Measurements from ENCODE around the gene MOB2. TPM values are rescaled to one million over a fixed set of nuclear protein-coding genes. Genes with fewer than 3 reads are reported as not detected.

The MOB2 gene
- total and polyA plus RNA-seq, 7 experiments from 2014 or later, result 37.6 to 59.8 (median 51.2) TPM

DNA sequence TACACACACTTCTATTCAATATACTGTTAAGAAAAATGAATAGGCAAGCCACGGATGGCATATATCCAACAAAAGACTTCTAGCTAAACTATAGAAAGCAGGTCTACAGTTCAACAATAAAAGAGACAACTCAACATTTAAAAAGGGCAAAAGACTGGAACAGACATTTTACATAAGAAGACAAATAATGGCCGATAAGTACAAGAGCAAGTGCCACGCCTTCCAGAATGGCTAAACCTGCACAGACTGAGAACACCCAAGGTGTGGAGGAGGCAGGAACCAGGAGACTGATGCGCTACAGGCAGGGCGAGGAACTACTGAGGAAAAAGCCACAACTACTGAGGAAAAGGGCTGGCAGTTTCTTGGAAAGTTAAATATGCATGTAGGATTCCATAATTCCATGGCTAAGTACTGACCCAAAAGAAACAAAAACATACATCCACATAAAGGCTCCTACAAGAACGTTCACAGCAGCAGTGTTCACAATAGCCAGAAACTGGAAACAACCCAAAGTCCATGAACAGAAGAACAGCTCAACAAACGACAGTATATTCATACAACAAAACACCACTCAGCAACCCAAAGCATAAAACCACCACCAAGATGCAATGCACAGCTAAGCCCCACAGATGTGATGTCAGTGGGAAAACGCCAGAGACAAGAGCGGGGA lies 9.6 kb upstream of the MOB2 start:
- peak overlapping the region in 1 of 9 donors; percentile 39 for H3K27ac Mint-ChIP-seq
- CTCF ChIA-PET, result no interaction called here

DNA sequence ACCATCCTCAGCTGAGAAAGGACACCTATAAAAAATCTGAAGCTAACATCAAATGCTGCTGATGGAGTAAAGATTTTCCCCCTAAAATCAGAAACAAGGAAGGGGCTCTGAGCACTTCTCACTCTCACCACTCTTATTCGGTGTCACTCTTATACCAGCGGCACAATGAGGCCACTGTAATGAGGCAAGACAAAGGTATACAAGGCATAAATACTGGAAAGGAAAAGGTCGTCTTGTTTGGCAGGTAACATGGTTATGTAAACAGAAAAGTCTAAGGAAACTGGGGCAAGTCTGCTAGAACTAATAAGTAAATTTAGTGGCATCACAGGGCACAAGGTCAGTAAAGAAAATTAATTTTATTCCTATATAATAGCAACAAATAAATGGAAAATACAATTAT lies 8.1 kb upstream of the MOB2 start:
- peaks cover 0 to 8% (median 0%) of the 10 kb centered on the region in 3 experiments for H3K36me3 ChIP-seq (ENCODE audit: control insufficient read depth in 2 of 3, insufficient read depth in 3 of 3, low read length in 3 of 3)
- H3K4me1 Mint-ChIP-seq, result peaks cover 23 to 71% (median 65%) of the 10 kb centered on the region in 7 donors
- H3K4me3 Mint-ChIP-seq, result peak overlapping the region in 2 of 10 donors; percentile 4 to 17

More for the DNA sequence above, 9.6 kb upstream of the MOB2 start:
- Mint-ChIP-seq H3K9me3 (peaks cover 0 to 4% (median 0%) of the 10 kb centered on the region in 11 donors), H3K4me3 (peak overlapping the region in 1 of 10 donors; percentile 39), H3K4me1 (peaks cover 25 to 83% (median 72%) of the 10 kb centered on the region in 7 donors), H3K36me3 (peaks cover 10 to 47% (median 22%) of the 10 kb centered on the region in 5 donors), H3K27me3 (no peaks in the 10 kb centered on the region)
- Histone ChIP-seq H3K4me1 (ENCODE audit: control insufficient read depth in 2 of 2, insufficient read depth in 2 of 2, low read length in 2 of 2) (peaks cover 0 to 4% of the 10 kb centered on the region in 2 donors), H3K9me3 (ENCODE audit: control insufficient read depth in 2 of 3, low read length in 3 of 3) (no peaks in the 10 kb centered on the region), H3K36me3 (ENCODE audit: control insufficient read depth in 2 of 3, insufficient read depth in 3 of 3, low read length in 3 of 3) (peaks cover 0 to 22% (median 0%) of the 10 kb centered on the region in 3 experiments), H3K27ac (ENCODE audit: low read depth, low read length) (no peak overlapping the region), H3K4me3 (ENCODE audit: low read length) (no peak overlapping the region), H3K27me3 (ENCODE audit: control insufficient read depth in 2 of 2, insufficient read depth in 2 of 2, low read length in 2 of 2) (no peaks in the 10 kb centered on the region)
- ATAC-seq (no peak), DNase-seq (no peak)
- intact Hi-C loops (cut with micrococcal nuclease), result no loop called here
- POLR2A ChIA-PET, result no interaction called here

DNA sequence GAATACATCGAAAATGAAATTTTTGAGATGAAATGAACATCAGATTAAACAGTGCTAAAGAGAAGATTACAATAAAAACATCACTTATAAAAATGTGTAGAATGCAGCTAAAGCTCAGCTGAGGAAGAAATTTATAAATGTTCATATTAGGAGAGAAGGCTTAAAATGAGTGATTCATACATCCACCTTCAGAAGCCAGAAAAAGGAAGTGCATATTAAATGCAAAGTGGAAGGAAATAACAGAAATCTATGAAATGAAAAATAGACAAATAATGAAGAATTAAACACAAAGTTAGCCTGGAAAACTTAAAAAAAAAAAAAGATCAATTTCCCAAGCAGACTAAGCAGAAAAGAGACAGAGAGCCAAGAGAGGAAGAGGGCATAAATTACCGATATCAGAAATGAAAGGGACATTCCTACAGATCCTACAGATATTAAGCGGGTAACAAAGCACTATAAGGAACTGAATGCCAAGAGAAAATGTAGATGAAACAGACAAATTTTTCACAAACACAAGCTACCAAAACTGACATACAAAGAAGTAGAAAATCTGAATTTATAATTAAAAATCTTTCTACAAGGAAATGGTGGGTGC lies 7.2 kb upstream of the MOB2 start:
- POLR2A ChIA-PET, result no interaction called here
- Histone ChIP-seq H3K27me3 (ENCODE audit: control insufficient read depth in 2 of 2, insufficient read depth in 2 of 2, low read length in 2 of 2) (no peaks in the 10 kb centered on the region), H3K27ac (ENCODE audit: low read depth, low read length) (no peak overlapping the region), H3K4me3 (ENCODE audit: low read length) (no peak overlapping the region), H3K9me3 (ENCODE audit: control insufficient read depth in 2 of 3, low read length in 3 of 3) (no peaks in the 10 kb centered on the region), H3K4me1 (ENCODE audit: control insufficient read depth in 2 of 2, insufficient read depth in 2 of 2, low read length in 2 of 2) (peaks cover 0 to 4% of the 10 kb centered on the region in 2 donors), H3K36me3 (ENCODE audit: control insufficient read depth in 2 of 3, insufficient read depth in 3 of 3, low read length in 3 of 3) (peaks cover 0 to under 1% (median 0%) of the 10 kb centered on the region in 3 experiments)
- CTCF ChIA-PET, result no interaction called here
- H3K4me3 Mint-ChIP-seq, result peak overlapping the region in 3 of 10 donors; percentile 4 to 27 (median 25)
- H3K9me3 Mint-ChIP-seq, result peaks cover 0 to 3% (median 0%) of the 10 kb centered on the region in 11 donors
- peak overlapping the region in 3 of 9 donors; percentile 6 to 49 (median 17) for H3K27ac Mint-ChIP-seq
- no peaks in the 10 kb centered on the region for H3K27me3 Mint-ChIP-seq
- intact Hi-C loops (cut with micrococcal nuclease), result no loop called here
- ATAC-seq (no peak), DNase-seq (no peak)
- H3K36me3 Mint-ChIP-seq, result peaks cover under 1 to 25% (median 10%) of the 10 kb centered on the region in 5 donors
- H3K4me1 Mint-ChIP-seq, result peaks cover 19 to 74% (median 66%) of the 10 kb centered on the region in 7 donors

More for the DNA sequence above, 8.1 kb upstream of the MOB2 start:
- ATAC-seq (no peak), DNase-seq (no peak)
- Histone ChIP-seq H3K4me1 (ENCODE audit: control insufficient read depth in 2 of 2, insufficient read depth in 2 of 2, low read length in 2 of 2) (peaks cover 0 to 4% of the 10 kb centered on the region in 2 donors), H3K27me3 (ENCODE audit: control insufficient read depth in 2 of 2, insufficient read depth in 2 of 2, low read length in 2 of 2) (no peaks in the 10 kb centered on the region), H3K4me3 (ENCODE audit: low read length) (no peak overlapping the region), H3K27ac (ENCODE audit: low read depth, low read length) (no peak overlapping the region), H3K9me3 (ENCODE audit: control insufficient read depth in 2 of 3, low read length in 3 of 3) (no peaks in the 10 kb centered on the region)
- intact Hi-C loops (cut with micrococcal nuclease), result no loop called here
- peak overlapping the region in 2 of 9 donors; percentile 31 to 83 for H3K27ac Mint-ChIP-seq
- CTCF ChIA-PET, result no interaction called here
- POLR2A ChIA-PET, result no interaction called here
- H3K36me3 Mint-ChIP-seq, result peaks cover 6 to 31% (median 14%) of the 10 kb centered on the region in 5 donors
- peaks cover 0 to 4% (median 0%) of the 10 kb centered on the region in 11 donors for H3K9me3 Mint-ChIP-seq
- no peaks in the 10 kb centered on the region for H3K27me3 Mint-ChIP-seq

DNA sequence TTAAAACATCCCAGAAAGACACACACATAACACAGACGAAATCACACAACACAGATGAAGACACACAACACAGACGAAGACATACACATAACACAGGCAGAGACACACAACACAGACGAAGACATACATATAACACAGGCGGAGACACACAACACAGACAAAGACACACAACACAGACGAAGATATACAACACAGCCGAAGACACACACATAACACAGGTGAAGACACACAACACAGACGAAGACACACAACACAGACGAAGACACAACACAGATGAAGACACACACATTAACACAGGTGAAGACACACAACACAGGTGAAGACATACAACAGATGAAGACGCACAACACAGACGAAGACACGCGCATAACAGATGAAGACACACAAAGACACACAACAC lies 4.8 kb upstream of the MOB2 start:
- Histone ChIP-seq H3K9me3 (ENCODE audit: control insufficient read depth in 2 of 3, low read length in 3 of 3) (no peaks in the 10 kb centered on the region), H3K4me1 (ENCODE audit: control insufficient read depth in 2 of 2, insufficient read depth in 2 of 2, low read length in 2 of 2) (peaks cover 2 to 7% of the 10 kb centered on the region in 2 donors), H3K27me3 (ENCODE audit: control insufficient read depth in 2 of 2, insufficient read depth in 2 of 2, low read length in 2 of 2) (no peaks in the 10 kb centered on the region), H3K4me3 (ENCODE audit: low read length) (no peak overlapping the region), H3K36me3 (ENCODE audit: control insufficient read depth in 2 of 3, insufficient read depth in 3 of 3, low read length in 3 of 3) (peaks cover 0 to under 1% (median 0%) of the 10 kb centered on the region in 3 experiments), H3K27ac (ENCODE audit: low read depth, low read length) (no peak overlapping the region)
- no peak overlapping the region for H3K4me3 Mint-ChIP-seq
- no peaks in the 10 kb centered on the region for H3K27me3 Mint-ChIP-seq
- DNase-seq (no peak), ATAC-seq (no peak)
- no peak overlapping the region for H3K27ac Mint-ChIP-seq
- CTCF ChIA-PET, result no interaction called here
- peaks cover 0 to 3% (median 0%) of the 10 kb centered on the region in 11 donors for H3K9me3 Mint-ChIP-seq
- peaks cover 3 to 63% (median 48%) of the 10 kb centered on the region in 7 donors for H3K4me1 Mint-ChIP-seq
- intact Hi-C loops (cut with micrococcal nuclease), result no loop called here
- POLR2A ChIA-PET, result no interaction called here
- H3K36me3 Mint-ChIP-seq, result peaks cover 0 to 9% (median 2%) of the 10 kb centered on the region in 5 donors

DNA sequence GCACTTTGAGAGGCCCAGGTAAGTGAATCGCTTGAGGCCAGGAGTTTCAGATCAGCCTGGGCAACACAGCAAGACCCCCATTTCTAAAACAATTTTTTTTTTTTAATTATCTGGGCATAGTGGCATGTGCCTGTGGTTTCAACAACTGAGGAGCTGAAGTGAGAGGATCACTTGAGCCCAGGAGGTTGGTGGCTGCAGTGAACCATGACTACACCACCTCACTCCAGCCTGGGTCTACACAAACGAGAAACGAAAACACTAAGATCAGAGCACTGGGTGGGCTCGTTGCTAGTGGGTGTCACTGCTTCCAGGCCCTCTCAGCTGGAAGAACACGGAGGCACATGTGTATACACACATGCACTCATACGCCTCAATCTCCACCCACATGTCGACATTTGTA lies 4.1 kb upstream of the MOB2 start:
- ATAC-seq (no peak), DNase-seq (no peak)
- H3K4me1 ChIP-seq (ENCODE audit: control insufficient read depth in 2 of 2, insufficient read depth in 2 of 2, low read length in 2 of 2), result peaks cover 7 to 9% of the 10 kb centered on the region in 2 donors
- Mint-ChIP-seq H3K9me3 (no peaks in the 10 kb centered on the region), H3K36me3 (peaks cover 0 to 1% (median 0%) of the 10 kb centered on the region in 5 donors), H3K4me3 (no peak overlapping the region), H3K27ac (no peak overlapping the region), H3K27me3 (no peaks in the 10 kb centered on the region), H3K4me1 (peaks cover 2 to 55% (median 44%) of the 10 kb centered on the region in 7 donors)
- ChIA-PET POLR2A (no interaction called here), CTCF (no interaction called here)
- H3K27me3 ChIP-seq (ENCODE audit: control insufficient read depth in 2 of 2, insufficient read depth in 2 of 2, low read length in 2 of 2), result no peaks in the 10 kb centered on the region
- no peak overlapping the region for H3K27ac ChIP-seq (ENCODE audit: low read depth, low read length)
- H3K9me3 ChIP-seq (ENCODE audit: control insufficient read depth in 2 of 3, low read length in 3 of 3), result no peaks in the 10 kb centered on the region
- peaks cover 0 to 8% (median 0%) of the 10 kb centered on the region in 3 experiments for H3K36me3 ChIP-seq (ENCODE audit: control insufficient read depth in 2 of 3, insufficient read depth in 3 of 3, low read length in 3 of 3)
- H3K4me3 ChIP-seq (ENCODE audit: low read length), result no peak overlapping the region
- intact Hi-C loops (cut with micrococcal nuclease), result no loop called here

DNA sequence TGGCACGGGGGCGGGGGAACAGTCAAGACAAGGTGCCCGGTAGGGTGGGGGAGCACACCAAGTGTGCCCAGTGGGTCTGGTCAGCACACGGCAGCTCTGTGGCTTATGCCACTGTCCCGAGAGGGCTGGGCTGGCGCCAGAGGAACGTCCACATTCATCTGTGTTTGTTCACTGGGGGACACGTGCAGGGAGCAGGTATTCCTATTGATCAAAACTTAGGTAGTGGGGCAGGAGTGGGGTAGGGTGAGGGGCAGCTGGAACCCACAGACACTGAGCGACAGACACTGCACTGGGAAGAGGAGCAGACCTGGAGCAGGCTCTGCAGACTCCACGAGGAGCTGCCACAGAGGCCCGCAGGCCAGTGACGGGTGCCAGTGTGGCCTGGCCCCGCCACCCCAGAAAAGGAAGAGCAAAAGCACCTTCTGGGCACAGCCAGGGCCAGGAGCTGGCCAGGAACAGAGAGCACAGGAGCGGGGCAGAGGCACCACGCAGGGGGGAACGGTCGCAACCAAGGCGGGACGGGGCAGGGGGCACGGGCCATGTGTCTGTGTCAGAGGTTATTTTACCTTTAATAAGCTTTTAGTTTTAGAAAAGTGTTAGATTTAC lies 2.1 kb upstream of the MOB2 start:
- Histone ChIP-seq H3K36me3 (ENCODE audit: control insufficient read depth in 2 of 3, insufficient read depth in 3 of 3, low read length in 3 of 3) (peaks cover 0 to 24% (median 0%) of the 10 kb centered on the region in 3 experiments), H3K9me3 (ENCODE audit: control insufficient read depth in 2 of 3, low read length in 3 of 3) (no peaks in the 10 kb centered on the region), H3K4me1 (ENCODE audit: control insufficient read depth in 2 of 2, insufficient read depth in 2 of 2, low read length in 2 of 2) (peaks cover 7 to 9% of the 10 kb centered on the region in 2 donors), H3K4me3 (ENCODE audit: low read length) (no peak overlapping the region), H3K27me3 (ENCODE audit: control insufficient read depth in 2 of 2, insufficient read depth in 2 of 2, low read length in 2 of 2) (no peaks in the 10 kb centered on the region), H3K27ac (ENCODE audit: low read depth, low read length) (no peak overlapping the region)
- ATAC-seq, result no peak
- DNase-seq, result no peak
- Mint-ChIP-seq H3K4me3 (peak overlapping the region in 1 of 10 donors; percentile 11), H3K36me3 (peaks cover 0 to 5% (median 0%) of the 10 kb centered on the region in 5 donors), H3K4me1 (peaks cover 6 to 48% (median 38%) of the 10 kb centered on the region in 7 donors), H3K27me3 (no peaks in the 10 kb centered on the region), H3K9me3 (no peaks in the 10 kb centered on the region), H3K27ac (peak overlapping the region in 2 of 9 donors; percentile 12 to 69)
- ChIA-PET CTCF (no interaction called here), POLR2A (no interaction called here)
- intact Hi-C loops (cut with micrococcal nuclease), result no loop called here
